PC-3 (cell line): Measurements from ENCODE around the gene LMTK2. TPM values are rescaled to one million over a fixed set of nuclear protein-coding genes. Genes with fewer than 3 reads are reported as not detected.

Experiments used
- ATAC-seq: fragments of 200-7000 bp; cut with Tn5 transposase; 2 replicates; pipeline ENCODE4 v1.9.1; 2020; ENCODE audit warnings: mild to moderate bottlenecking, moderate library complexity
- BruUV-seq: library from RNA; stranded (reverse); fragments of 400-500 nt; replicated peaks from 2 replicates; lab custom pipeline; 2021; lab: Mats Ljungman, UMichigan
- CTCF ChIA-PET: fragments of 300-600 bp; sonication (Branson Sonifier 250); formaldehyde crosslinking; loops from one replicate; lab custom pipeline; 2022; ENCODE audit warnings: antibody characterized with exemption; lab: Charles Lee
- POLR2A ChIA-PET: fragments of 300-600 bp; sonication (Branson Sonifier 250); formaldehyde crosslinking; loops from one replicate; lab custom pipeline; 2022; ENCODE audit warnings: antibody characterized with exemption; ENCODE audit not compliant: unreplicated experiment; lab: Charles Lee
- DNase-seq: peaks from one replicate; pipeline ENCODE4 v3.0.0-alpha.2; 2015
- H2AFZ ChIP-seq: fragments of 300-600 bp; sonication (generic); 2 replicates; pipeline ENCODE4 v1.6.0; 2016; ENCODE audit warnings: antibody characterized with exemption, low read length
- H3F3A ChIP-seq: fragments of 300-600 bp; sonication (generic); one replicate; pipeline ENCODE4 v1.6.0; 2017; ENCODE audit warnings: antibody characterized with exemption, low read length, control low read depth, mild to moderate bottlenecking; ENCODE audit not compliant: unreplicated experiment
- H3K27ac ChIP-seq: fragments of 300-600 bp; sonication (generic); 2 replicates; pipeline ENCODE4 v1.5.1; 2016; ENCODE audit warnings: mild to moderate bottlenecking, low read length
- H3K27me3 ChIP-seq: fragments of 300-600 bp; sonication (generic); 2 replicates; pipeline ENCODE4 v1.6.1; 2016; ENCODE audit warnings: low read length, mixed read lengths
- H3K36me3 ChIP-seq: fragments of 300-600 bp; sonication (generic); 2 replicates; pipeline ENCODE4 v1.6.1; 2016; ENCODE audit warnings: low read depth, mixed run types, low read length, mixed read lengths
- H3K4me1 ChIP-seq: fragments of 300-600 bp; sonication (generic); 2 replicates; pipeline ENCODE4 v1.5.1; 2016; ENCODE audit warnings: low read length; ENCODE audit not compliant: insufficient read depth
- H3K4me2 ChIP-seq: fragments of 300-600 bp; sonication (generic); 2 replicates; pipeline ENCODE4 v1.6.0; 2016; ENCODE audit warnings: low read length
- H3K4me3 ChIP-seq: fragments of 300-600 bp; sonication (generic); 2 replicates; pipeline ENCODE4 v1.5.1; 2016; ENCODE audit warnings: mild to moderate bottlenecking, low read length, mixed read lengths
- H3K79me2 ChIP-seq: fragments of 300-600 bp; sonication (generic); 2 replicates; pipeline ENCODE4 v1.6.1; 2017; ENCODE audit warnings: low read length, mixed read lengths
- H3K9ac ChIP-seq: fragments of 300-600 bp; sonication (generic); 2 replicates; pipeline ENCODE4 v1.6.0; 2016; ENCODE audit warnings: mild to moderate bottlenecking, low read length
- H3K9me2 ChIP-seq: fragments of 300-600 bp; sonication (generic); replicated peaks from 2 replicates; pipeline ENCODE4 v1.6.1; 2016; ENCODE audit warnings: mixed run types, low read length, mixed read lengths
- H3K9me3 ChIP-seq: fragments of 300-600 bp; sonication (generic); 2 replicates; pipeline ENCODE4 v1.6.1; 2016; ENCODE audit warnings: low read length, mixed read lengths
- H4K20me1 ChIP-seq: fragments of 300-600 bp; sonication (generic); 2 replicates; pipeline ENCODE4 v1.6.1; 2016; ENCODE audit warnings: low read length, mixed read lengths
- EZH2 ChIP-seq: fragments of 300-600 bp; sonication (generic); IDR thresholded peaks from one replicate; pipeline ENCODE4 v1.6.1; 2017; ENCODE audit warnings: antibody characterized with exemption, mild to moderate bottlenecking, low read length; ENCODE audit not compliant: unreplicated experiment
- EZH2phosphoT487 ChIP-seq: fragments of 300-600 bp; sonication (generic); IDR thresholded peaks from 2 replicates; pipeline ENCODE4 v1.6.1; 2018; ENCODE audit warnings: mild to moderate bottlenecking, antibody characterized with exemption, low read length, borderline replicate concordance
- intact Hi-C: fragments of 100-400 bp; cut with micrococcal nuclease; formaldehyde crosslinking; loops from 2 replicates; pipeline ENCODE4 v1.9.0; 2023
- total RNA-seq: library from RNA; depleted of rRNA; stranded (reverse); fragments of >200 nt; gene quantifications from 2 replicates; pipeline ENCODE4 v1.2.3, GENCODE V29; 2014
- TF ChIP-seq, protein P1 (sequence below): fragments of 300-600 bp; sonication (generic); conservative IDR thresholded peaks from 2 replicates; pipeline ENCODE4 v1.5.1; 2017; ENCODE audit warnings: antibody characterized with exemption, low read depth, mild to moderate bottlenecking, low read length

LMTK2 gene
- total RNA-seq, 1 experiment from 2014 or later = 9.0 TPM

DNA sequence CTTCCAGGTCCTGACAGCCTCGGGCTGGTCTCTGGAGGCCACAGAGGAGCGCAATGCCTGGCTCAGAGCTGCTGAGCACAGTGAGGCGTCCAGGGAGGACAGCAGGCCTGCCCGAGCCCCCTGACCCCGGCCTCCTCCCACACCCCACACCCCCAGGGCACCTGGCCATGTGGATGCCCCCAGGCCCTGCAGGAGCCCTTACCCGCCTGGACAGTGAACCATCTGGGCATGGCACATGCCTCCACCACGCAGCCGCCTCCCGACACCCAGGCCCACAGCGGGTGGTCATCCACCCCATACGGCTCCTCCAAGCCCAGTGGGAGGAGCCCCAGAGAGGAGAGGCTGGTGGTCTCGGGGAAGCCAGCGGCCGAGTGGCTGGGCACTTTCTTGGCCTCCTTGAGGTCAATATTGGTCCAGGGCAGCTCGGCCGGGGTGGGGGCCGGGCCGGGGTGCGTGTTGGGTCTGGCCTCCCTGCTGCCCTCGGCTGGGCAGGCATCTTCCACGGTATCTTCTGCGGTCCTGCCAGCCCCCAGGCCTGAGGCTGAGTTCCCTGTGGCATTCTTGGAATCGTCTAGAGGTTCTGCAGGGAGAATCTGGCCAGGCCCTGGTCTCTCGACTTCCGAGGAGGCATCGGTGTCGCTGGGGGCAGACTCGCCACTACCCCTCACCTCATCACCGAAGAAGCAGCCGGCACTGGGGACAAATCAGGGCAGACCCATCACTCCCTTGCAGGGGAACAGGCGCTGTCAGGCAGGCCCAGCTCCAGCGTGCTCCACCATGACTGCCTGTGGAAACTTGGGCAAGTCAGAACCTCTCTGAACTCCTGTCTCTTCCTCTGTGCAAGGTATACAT, 126.8 kb downstream of the LMTK2 start:
- H3K9ac ChIP-seq = no peak overlapping the region
- no peaks in the 10 kb centered on the region for H3K36me3 ChIP-seq
- ATAC-seq (no peak), DNase-seq (no peak)
- no peaks in the 10 kb centered on the region for H3K79me2 ChIP-seq
- H3K4me3 ChIP-seq = no peak overlapping the region
- no peak overlapping the region for H3K27ac ChIP-seq
- no peak for TF ChIP-seq EZH2phosphoT487
- TF ChIP-seq EZH2 = no peak
- TF ChIP-seq, protein P1, sequence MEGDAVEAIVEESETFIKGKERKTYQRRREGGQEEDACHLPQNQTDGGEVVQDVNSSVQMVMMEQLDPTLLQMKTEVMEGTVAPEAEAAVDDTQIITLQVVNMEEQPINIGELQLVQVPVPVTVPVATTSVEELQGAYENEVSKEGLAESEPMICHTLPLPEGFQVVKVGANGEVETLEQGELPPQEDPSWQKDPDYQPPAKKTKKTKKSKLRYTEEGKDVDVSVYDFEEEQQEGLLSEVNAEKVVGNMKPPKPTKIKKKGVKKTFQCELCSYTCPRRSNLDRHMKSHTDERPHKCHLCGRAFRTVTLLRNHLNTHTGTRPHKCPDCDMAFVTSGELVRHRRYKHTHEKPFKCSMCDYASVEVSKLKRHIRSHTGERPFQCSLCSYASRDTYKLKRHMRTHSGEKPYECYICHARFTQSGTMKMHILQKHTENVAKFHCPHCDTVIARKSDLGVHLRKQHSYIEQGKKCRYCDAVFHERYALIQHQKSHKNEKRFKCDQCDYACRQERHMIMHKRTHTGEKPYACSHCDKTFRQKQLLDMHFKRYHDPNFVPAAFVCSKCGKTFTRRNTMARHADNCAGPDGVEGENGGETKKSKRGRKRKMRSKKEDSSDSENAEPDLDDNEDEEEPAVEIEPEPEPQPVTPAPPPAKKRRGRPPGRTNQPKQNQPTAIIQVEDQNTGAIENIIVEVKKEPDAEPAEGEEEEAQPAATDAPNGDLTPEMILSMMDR = no peak
- no peaks in the 10 kb centered on the region for H3K27me3 ChIP-seq
- H3K4me2 ChIP-seq = no peak overlapping the region
- H2AFZ ChIP-seq = no peak overlapping the region
- BruUV-seq = no TSS peak
- intact Hi-C loops = no loop called here
- no peaks in the 10 kb centered on the region for H3K9me2 ChIP-seq
- no peaks in the 10 kb centered on the region for H3K9me3 ChIP-seq
- CTCF ChIA-PET = no interaction called here
- no peaks in the 10 kb centered on the region for H3F3A ChIP-seq
- H4K20me1 ChIP-seq = no peaks in the 10 kb centered on the region
- POLR2A ChIA-PET = no interaction called here
- H3K4me1 ChIP-seq = no peaks in the 10 kb centered on the region

- H3K9ac ChIP-seq = no peak overlapping the region
Observed at GRCh38 chr7:98234429-98235147, 127.9 kb downstream of the LMTK2 start.

More at GRCh38 chr7:98234429-98235147, 127.9 kb downstream of the LMTK2 start:
- Histone ChIP-seq H3K36me3 (no peaks in the 10 kb centered on the region), H3F3A (no peaks in the 10 kb centered on the region), H3K4me2 (no peak overlapping the region), H3K4me3 (no peak overlapping the region), H3K79me2 (no peaks in the 10 kb centered on the region), H2AFZ (no peak overlapping the region), H3K9me2 (no peaks in the 10 kb centered on the region), H3K9me3 (no peaks in the 10 kb centered on the region), H4K20me1 (no peaks in the 10 kb centered on the region), H3K27ac (no peak overlapping the region), H3K27me3 (no peaks in the 10 kb centered on the region), H3K4me1 (no peaks in the 10 kb centered on the region)
- CTCF ChIA-PET = interaction anchor here (0.6 kb wide), 1 partner anchor 126 kb away, joined by 4 read pairs; no protein-coding TSS in a partner anchor
- ATAC-seq (no peak), DNase-seq (no peak)
- POLR2A ChIA-PET = no interaction called here
- intact Hi-C loops = no loop called here
- TF ChIP-seq EZH2 (no peak), EZH2phosphoT487 (no peak)
- TF ChIP-seq, protein P1 = no peak
- BruUV-seq = no TSS peak
